ENCODE data around the gene AUH.

The AUH gene, protein sequence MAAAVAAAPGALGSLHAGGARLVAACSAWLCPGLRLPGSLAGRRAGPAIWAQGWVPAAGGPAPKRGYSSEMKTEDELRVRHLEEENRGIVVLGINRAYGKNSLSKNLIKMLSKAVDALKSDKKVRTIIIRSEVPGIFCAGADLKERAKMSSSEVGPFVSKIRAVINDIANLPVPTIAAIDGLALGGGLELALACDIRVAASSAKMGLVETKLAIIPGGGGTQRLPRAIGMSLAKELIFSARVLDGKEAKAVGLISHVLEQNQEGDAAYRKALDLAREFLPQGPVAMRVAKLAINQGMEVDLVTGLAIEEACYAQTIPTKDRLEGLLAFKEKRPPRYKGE

DNA sequence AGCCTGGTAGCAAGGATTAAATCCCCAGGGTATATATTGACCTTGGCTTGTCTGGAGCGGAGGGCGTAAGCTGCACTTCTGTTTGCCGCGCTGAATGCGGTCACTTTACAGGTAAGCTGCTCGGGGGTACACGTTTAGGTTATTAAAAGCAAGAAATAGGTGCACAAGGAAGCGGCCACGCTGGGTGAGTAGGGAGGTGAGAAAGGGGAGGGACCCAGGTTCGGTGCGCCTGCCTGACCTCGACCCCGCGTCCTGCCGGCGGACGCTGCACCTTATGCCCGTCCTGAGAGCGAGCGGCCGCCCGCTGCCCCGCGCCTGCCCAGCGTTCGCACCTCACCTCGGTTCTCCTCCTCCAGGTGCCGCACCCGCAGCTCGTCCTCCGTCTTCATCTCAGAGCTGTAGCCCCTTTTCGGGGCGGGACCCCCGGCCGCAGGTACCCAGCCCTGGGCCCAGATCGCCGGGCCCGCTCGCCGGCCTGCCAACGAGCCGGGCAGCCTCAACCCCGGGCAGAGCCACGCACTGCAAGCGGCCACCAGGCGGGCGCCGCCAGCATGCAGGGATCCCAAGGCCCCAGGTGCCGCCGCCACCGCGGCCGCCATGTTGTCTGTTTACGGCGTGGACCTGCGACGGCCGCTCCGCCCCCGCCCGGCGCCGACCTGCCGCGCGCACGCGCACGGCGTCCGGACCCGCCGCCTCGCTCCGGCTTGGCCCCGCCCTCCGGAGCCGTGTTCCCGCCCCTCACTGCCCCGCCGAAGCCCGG, at the start of gene AUH:
Gene AUH, minus strand, starts transcription at position 628 of the 760 bp plus-strand sequence. Its CDS starts 29 bp downstream, at position 599.
- H3K27me3 ChIP-seq, result no peaks in the 10 kb centered on the region
- H3K36me3 ChIP-seq, result peaks cover 24% of the 10 kb centered on the region
- peak within 1 kb of the TSS; percentile 93 for H3K27ac ChIP-seq
- peak within 1 kb of the TSS; percentile 98 for H3K4me2 ChIP-seq
- peaks cover 26% of the 10 kb centered on the region for H3K9me3 ChIP-seq
- peak within 1 kb of the TSS; percentile 100 for H3K4me3 ChIP-seq
- H3K9ac ChIP-seq, result peak within 1 kb of the TSS; percentile 96
- H4K20me1 ChIP-seq, result peaks cover 35% of the 10 kb centered on the region
- peaks cover 23% of the 10 kb centered on the region for H3K4me1 ChIP-seq
- no peak for TF ChIP-seq Cebpa-rat (IDR thresholded peaks at IDR 0.05)

GRCh38 chr9:91411096-91411771, 49.5 kb upstream of the AUH start:
- Histone ChIP-seq H3K27me3 (no peaks in the 10 kb centered on the region), H3K36me3 (peaks cover 71% of the 10 kb centered on the region), H3K4me2 (peak overlapping the region; percentile 1; the same call in 1 of the 2 replicates), H3K9ac (no peak overlapping the region), H3K9me3 (no peaks in the 10 kb centered on the region), H3K4me1 (peaks cover 11% of the 10 kb centered on the region), H3K4me3 (no peak overlapping the region), H4K20me1 (peaks cover 100% of the 10 kb centered on the region), H3K27ac (no peak overlapping the region)
- TF ChIP-seq Cebpa-rat (IDR thresholded peaks at IDR 0.05), result no peak

GRCh38 chr9:91410161-91410560, 48.4 kb upstream of the AUH start:
- Histone ChIP-seq H3K9me3 (no peaks in the 10 kb centered on the region), H3K4me1 (peaks cover 11% of the 10 kb centered on the region), H3K27ac (no peak overlapping the region), H3K9ac (no peak overlapping the region), H3K36me3 (peaks cover 69% of the 10 kb centered on the region), H3K27me3 (no peaks in the 10 kb centered on the region), H4K20me1 (peaks cover 100% of the 10 kb centered on the region), H3K4me2 (no peak overlapping the region), H3K4me3 (no peak overlapping the region)
- TF ChIP-seq Cebpa-rat (IDR thresholded peaks at IDR 0.05), result no peak

GRCh38 chr9:91408475-91408874, 46.8 kb upstream of the AUH start:
- peaks cover 65% of the 10 kb centered on the region for H3K36me3 ChIP-seq
- H3K4me2 ChIP-seq, result no peak overlapping the region
- peaks cover 11% of the 10 kb centered on the region for H3K4me1 ChIP-seq
- H3K4me3 ChIP-seq, result no peak overlapping the region
- no peak overlapping the region for H3K27ac ChIP-seq
- no peaks in the 10 kb centered on the region for H3K9me3 ChIP-seq
- H3K27me3 ChIP-seq, result no peaks in the 10 kb centered on the region
- no peak for TF ChIP-seq Cebpa-rat (IDR thresholded peaks at IDR 0.05)
- H3K9ac ChIP-seq, result no peak overlapping the region
- peaks cover 90% of the 10 kb centered on the region for H4K20me1 ChIP-seq

GRCh38 chr9:91407580-91408318, 46.0 kb upstream of the AUH start:
- Histone ChIP-seq H3K9ac (no peak overlapping the region), H3K4me3 (no peak overlapping the region), H4K20me1 (peaks cover 83% of the 10 kb centered on the region), H3K4me2 (no peak overlapping the region), H3K4me1 (peaks cover 11% of the 10 kb centered on the region), H3K36me3 (peaks cover 60% of the 10 kb centered on the region), H3K9me3 (no peaks in the 10 kb centered on the region), H3K27ac (no peak overlapping the region), H3K27me3 (no peaks in the 10 kb centered on the region)
- no peak for TF ChIP-seq Cebpa-rat (IDR thresholded peaks at IDR 0.05)

GRCh38 chr9:91405343-91406077, 43.8 kb upstream of the AUH start:
- Histone ChIP-seq H3K9ac (no peak overlapping the region), H3K27me3 (no peaks in the 10 kb centered on the region), H3K27ac (no peak overlapping the region), H3K36me3 (peaks cover 45% of the 10 kb centered on the region), H3K4me2 (no peak overlapping the region), H3K9me3 (no peaks in the 10 kb centered on the region), H3K4me3 (no peak overlapping the region), H3K4me1 (no peaks in the 10 kb centered on the region), H4K20me1 (peaks cover 60% of the 10 kb centered on the region)
- no peak for TF ChIP-seq Cebpa-rat (IDR thresholded peaks at IDR 0.05)

DNA sequence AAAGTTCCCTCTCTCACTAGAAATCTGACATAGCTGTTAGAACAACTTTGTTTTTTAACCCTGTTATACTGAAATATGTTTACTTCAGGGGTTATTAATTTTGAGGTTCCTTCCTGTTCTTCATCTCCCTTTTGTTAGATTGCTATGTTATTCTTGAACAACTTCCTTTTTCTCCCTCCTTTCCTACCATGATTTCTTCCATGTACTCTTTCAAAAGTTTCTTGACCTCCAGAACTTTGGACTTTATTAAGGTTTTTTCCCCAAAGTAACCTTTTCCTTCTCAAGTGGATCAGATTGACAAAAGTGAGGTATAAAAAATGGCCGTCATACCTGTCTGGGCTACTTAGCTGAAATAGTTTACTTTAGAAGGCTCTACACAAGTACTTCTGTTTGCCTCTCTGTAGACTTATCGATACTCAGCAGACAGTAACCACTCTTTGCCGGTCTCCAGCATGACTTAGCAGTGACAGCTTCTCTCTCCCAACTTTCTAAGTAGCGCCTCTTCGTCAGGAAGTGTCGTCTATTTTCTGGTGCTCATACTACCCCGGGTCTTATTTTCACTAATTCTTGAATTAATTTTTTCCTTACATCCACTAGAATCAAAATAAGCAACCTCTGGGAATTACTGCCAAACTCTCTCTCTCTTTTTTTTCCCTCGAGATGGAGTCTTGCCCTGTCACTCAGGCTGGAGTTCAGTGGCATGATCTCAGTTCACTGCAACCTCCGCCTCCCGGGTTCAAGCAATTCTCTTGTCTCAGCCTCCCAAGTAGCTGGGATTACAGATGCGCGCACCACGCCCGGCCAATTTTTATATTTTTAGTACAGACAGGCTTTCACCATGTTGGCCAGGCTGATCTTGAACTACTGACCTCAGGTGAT, 42.2 kb upstream of the AUH start:
- H3K9me3 ChIP-seq, result no peaks in the 10 kb centered on the region
- H3K4me3 ChIP-seq, result no peak overlapping the region
- peaks cover 44% of the 10 kb centered on the region for H4K20me1 ChIP-seq
- H3K27ac ChIP-seq, result no peak overlapping the region
- TF ChIP-seq Cebpa-rat (IDR thresholded peaks at IDR 0.05), result no peak
- no peak overlapping the region for H3K9ac ChIP-seq
- H3K4me1 ChIP-seq, result no peaks in the 10 kb centered on the region
- H3K36me3 ChIP-seq, result peaks cover 29% of the 10 kb centered on the region
- peak overlapping the region; percentile 13; the same call in 1 of the 2 replicates for H3K4me2 ChIP-seq
- no peaks in the 10 kb centered on the region for H3K27me3 ChIP-seq

- no peaks in the 10 kb centered on the region for H3K9me3 ChIP-seq
- H4K20me1 ChIP-seq, result no peaks in the 10 kb centered on the region
- H3K36me3 ChIP-seq, result no peaks in the 10 kb centered on the region
- H3K9ac ChIP-seq, result no peak overlapping the region
- H3K27ac ChIP-seq, result no peak overlapping the region
- no peak for TF ChIP-seq Cebpa-rat (IDR thresholded peaks at IDR 0.05)
- no peak overlapping the region for H3K4me2 ChIP-seq
- no peaks in the 10 kb centered on the region for H3K4me1 ChIP-seq
- H3K27me3 ChIP-seq, result no peaks in the 10 kb centered on the region
- no peak overlapping the region for H3K4me3 ChIP-seq
Observed at GRCh38 chr9:91398926-91399325, 37.2 kb upstream of the AUH start.
